ENCODE measurements around the gene NPR1.
"Not testable (repeated sequence)": the region's sequence is repeated elsewhere in the genome, so short reads cannot be mapped to it uniquely, and the experiment has no call there.

NPR1 gene

DNA sequence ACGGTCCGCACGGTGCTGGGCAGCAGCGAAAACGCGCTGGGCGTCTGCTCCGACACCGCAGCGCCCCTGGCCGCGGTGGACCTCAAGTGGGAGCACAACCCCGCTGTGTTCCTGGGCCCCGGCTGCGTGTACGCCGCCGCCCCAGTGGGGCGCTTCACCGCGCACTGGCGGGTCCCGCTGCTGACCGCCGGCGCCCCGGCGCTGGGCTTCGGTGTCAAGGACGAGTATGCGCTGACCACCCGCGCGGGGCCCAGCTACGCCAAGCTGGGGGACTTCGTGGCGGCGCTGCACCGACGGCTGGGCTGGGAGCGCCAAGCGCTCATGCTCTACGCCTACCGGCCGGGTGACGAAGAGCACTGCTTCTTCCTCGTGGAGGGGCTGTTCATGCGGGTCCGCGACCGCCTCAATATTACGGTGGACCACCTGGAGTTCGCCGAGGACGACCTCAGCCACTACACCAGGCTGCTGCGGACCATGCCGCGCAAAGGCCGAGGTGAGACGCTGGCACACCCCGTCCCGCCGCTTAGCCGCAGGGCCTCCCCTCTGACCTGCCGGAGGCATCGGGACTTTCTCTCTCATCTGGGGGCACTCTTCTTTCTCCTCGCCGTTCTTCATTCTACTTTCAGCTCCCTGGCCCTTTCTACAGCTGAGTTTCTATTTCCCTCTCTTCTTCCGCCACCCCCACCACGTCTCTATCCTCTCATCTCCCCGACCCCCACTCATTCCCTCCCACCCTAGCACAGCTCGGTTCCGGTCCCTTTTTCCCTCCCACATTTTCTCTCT is 1.0 kb downstream of the NPR1 start:
- in situ Hi-C loops (cut with HindIII; ENCODE audit: low sequenced_read_pairs), result no loop called here

DNA sequence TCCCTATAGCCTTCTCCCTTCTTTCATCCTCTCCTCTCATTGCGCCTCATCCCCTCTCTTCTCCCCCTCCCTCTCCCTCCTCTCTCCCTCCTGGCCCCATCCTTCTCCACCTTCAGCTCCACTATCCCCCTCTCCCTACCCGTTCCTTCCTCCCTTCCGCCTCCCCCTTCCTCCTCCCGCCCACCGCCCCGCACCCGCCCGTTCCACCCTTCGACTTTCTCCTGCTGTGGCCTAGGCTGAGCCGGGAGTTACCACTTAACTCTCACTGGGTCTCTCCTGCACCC is 1.6 kb downstream of the NPR1 start:
- in situ Hi-C loops (cut with HindIII; ENCODE audit: low sequenced_read_pairs), result no loop called here

- in situ Hi-C loops (cut with HindIII; ENCODE audit: low sequenced_read_pairs), result no loop called here
These were observed 4.2 kb downstream of the NPR1 start for GRCh38 chr1:153682730-153683129.

DNA sequence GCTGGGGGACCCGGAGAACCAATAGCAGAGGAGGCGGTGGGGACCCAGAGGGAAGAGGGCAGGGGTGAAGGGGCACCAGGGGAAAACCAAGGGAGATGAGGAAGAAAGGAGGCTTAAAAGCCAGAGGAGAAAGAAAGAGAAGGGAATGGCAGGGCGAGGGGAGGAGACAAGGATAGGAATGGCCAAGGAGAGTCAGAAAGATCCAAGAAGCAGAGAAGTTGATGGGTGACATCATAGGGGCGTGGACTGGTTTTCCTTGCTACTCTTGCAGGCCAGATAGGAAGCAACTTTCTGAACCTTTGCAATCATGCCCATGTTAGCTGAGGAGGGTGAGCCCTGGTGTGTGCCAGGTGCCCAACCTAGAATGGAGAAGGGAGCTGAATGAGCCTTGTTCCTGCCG is 5.4 kb downstream of the NPR1 start:
- in situ Hi-C loops (cut with HindIII; ENCODE audit: low sequenced_read_pairs), result no loop called here

DNA sequence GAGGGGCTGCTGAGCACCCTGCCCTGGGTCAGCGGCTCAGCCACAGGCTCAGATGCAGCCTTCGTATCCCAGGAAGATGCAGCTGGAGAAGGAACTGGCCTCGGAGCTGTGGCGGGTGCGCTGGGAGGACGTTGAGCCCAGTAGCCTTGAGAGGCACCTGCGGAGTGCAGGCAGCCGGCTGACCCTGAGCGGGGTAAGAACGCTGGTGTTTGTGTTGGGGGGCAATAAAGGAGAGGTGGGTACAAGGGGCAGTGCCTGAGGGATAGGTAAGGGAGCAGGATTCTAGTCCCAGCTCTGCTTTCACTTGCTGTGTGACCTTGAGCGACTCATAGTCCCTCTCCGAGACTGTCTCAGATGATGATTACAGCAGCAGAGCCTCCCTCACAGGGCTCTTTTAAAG is 6.4 kb downstream of the NPR1 start:
- in situ Hi-C loops (cut with HindIII; ENCODE audit: low sequenced_read_pairs), result no loop called here

- in situ Hi-C loops (cut with HindIII; ENCODE audit: low sequenced_read_pairs), result no loop called here
These were observed 7.3 kb downstream of the NPR1 start for GRCh38 chr1:153685544-153686340.

DNA sequence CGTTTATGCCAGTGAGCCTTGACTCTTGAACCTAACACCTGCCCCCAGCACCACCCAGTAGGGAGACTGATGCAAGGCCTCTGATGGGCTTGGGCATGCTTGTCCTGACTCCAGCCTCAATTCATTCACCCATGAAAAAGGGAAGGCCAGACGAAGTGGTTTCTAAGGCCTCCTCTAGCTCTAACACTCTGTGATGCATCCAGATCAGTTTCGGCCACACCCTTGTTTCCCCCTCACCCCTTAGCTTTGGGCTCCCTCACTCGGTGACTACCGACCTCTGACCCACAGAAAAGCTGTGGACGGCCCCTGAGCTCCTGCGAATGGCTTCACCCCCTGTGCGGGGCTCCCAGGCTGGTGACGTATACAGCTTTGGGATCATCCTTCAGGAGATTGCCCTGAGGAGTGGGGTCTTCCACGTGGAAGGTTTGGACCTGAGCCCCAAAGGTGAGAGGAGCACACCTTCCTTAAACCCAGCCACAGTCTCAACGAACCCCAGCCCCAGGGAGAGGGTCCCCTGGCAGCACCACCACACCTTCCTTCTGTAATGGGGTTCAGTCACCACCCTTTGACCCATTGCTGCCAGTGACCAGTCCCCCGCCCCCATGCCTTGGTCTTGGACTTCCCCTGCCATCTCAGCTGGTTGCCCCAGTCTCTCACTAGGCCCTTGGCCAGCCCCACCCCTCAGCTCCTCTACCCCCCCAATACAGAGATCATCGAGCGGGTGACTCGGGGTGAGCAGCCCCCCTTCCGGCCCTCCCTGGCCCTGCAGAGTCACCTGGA is 9.0 kb downstream of the NPR1 start:
- in situ Hi-C loops (cut with HindIII; ENCODE audit: low sequenced_read_pairs), result no loop called here

DNA sequence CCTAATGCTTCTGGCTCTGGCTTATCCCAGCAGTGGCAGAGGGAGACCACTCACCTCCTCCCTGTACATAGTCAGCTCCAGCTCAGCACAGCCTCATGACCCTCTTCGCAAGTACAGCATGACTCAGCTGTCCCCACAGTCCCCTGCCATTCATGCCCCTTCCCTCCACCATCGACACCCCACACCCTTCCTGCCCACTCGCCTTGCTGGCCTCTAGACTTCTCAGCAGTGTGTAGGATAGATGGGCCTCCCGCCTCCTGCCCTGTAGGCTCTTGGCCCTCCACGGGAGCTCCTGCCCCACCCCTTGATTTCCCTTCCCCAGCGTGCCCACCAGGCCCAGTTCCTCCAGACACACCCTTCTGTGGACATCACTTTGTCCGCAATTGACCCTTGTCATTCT is 9.8 kb downstream of the NPR1 start:
- in situ Hi-C loops (cut with HindIII; ENCODE audit: low sequenced_read_pairs), result no loop called here

GRCh38 chr1:153688736-153689328 is 10.3 kb downstream of the NPR1 start:
- in situ Hi-C loops (cut with HindIII; ENCODE audit: low sequenced_read_pairs), result no loop called here

GRCh38 chr1:153693466-153693865 is 15.0 kb downstream of the NPR1 start:
- in situ Hi-C loops (cut with HindIII; ENCODE audit: low sequenced_read_pairs), result no loop called here

DNA sequence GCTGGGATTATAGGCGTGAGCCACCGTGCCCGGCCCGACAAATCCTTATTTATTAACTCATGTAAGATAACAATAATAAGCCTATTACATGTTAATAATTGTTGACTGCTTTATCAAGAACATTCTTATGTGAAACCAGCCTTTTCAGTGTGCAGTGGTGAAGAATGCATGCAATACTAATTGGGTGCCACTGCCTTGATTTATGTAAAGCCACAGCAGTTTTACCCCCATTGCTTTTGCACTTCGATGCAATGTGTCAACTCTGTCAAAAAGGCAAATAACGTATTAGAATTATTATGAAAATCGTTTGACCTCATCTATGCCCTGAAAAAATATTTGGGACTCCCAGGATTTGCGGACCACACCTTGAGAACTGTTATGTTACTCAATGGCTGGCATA is 18.3 kb downstream of the NPR1 start:
- in situ Hi-C loops (cut with HindIII; ENCODE audit: low sequenced_read_pairs), result no loop called here

- in situ Hi-C loops (cut with HindIII; ENCODE audit: low sequenced_read_pairs), result no loop called here
These were observed 18.9 kb downstream of the NPR1 start for GRCh38 chr1:153697191-153698019.

GRCh38 chr1:153698020-153698922 is 19.8 kb downstream of the NPR1 start:
- in situ Hi-C loops (cut with HindIII; ENCODE audit: low sequenced_read_pairs), result no loop called here

GRCh38 chr1:153698923-153699714 is 20.6 kb downstream of the NPR1 start:
- in situ Hi-C loops (cut with HindIII; ENCODE audit: low sequenced_read_pairs), result no loop called here

DNA sequence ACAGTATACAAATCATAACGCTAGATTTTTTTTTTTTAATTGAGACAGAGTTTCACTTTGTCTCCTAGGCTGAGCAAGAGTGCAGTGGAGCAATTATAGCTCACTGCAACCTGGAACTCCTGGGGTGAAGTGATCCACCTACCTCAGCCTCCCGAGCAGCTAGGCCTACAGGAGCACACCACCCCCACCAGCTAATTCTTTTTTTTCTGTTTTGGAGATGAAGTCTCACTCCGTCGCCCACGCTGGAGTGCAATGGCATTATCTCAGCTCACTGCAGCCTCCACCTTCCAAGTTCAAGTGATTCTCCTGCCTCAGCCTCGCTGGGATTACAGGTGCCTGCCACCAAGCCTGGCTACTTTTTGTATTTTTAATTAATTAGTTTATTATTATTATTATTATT is 21.3 kb downstream of the NPR1 start:
- in situ Hi-C loops (cut with HindIII; ENCODE audit: low sequenced_read_pairs), result no loop called here

GRCh38 chr1:153705484-153705883 is 27.0 kb downstream of the NPR1 start:
- in situ Hi-C loops (cut with HindIII; ENCODE audit: low sequenced_read_pairs), result no loop called here

- in situ Hi-C loops (cut with HindIII; ENCODE audit: low sequenced_read_pairs), result no loop called here
These were observed 32.5 kb downstream of the NPR1 start for GRCh38 chr1:153711026-153711425.

DNA sequence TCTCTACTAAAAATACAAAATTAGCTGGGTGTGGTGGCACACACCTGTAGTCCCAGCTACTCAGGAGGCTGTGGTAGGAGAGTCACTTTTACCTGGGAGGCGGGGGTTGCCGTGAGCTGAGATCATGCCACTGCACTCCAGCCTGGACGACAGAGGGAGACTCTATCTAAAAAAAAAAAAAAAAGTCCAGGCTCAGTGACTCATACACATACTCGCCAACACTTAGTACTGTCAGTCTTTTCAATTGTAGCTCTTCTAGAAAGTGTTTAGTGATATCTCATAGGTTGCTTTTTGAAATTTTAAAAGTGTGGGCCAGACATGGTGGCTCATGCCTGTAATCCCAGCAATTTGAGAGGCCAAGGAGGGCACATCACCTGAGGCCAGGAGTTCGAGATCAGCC is 37.7 kb downstream of the NPR1 start:
- in situ Hi-C loops (cut with HindIII; ENCODE audit: low sequenced_read_pairs), result not testable (repeated sequence)

GRCh38 chr1:153717330-153717729 is 38.8 kb downstream of the NPR1 start:
- in situ Hi-C loops (cut with HindIII; ENCODE audit: low sequenced_read_pairs), result no loop called here
